Astrocyte (in vitro differentiated cells and primary cell): Measurements from ENCODE around the gene FAM153A. TPM values are rescaled to one million over a fixed set of nuclear protein-coding genes. Genes with fewer than 3 reads are reported as not detected.
"Not testable (repeated sequence)": the region's sequence is repeated elsewhere in the genome, so short reads cannot be mapped to it uniquely, and the experiment has no call there.

ENCODE experiments used
- DNase-seq: peaks from one replicate; pipeline ENCODE4 v3.0.0-alpha.2; 2010; ENCODE audit warnings: low read depth
- FAIRE-seq: peaks from 2 replicates; lab custom pipeline; 2011; peaks lifted over from hg19 to GRCh38; lab: Jason Lieb, UNC
- H2AFZ ChIP-seq: 2 replicates; pipeline ENCODE4 v1.6.0; 2012; ENCODE audit warnings: low read depth, low read length, inconsistent platforms
- H3K27ac ChIP-seq: 2 replicates; pipeline ENCODE4 v1.5.1; 2011; ENCODE audit warnings: low read depth, low read length, inconsistent platforms
- H3K27me3 ChIP-seq: 2 replicates; pipeline ENCODE4 v1.6.0; 2011; ENCODE audit warnings: low read length, inconsistent platforms; ENCODE audit not compliant: insufficient read depth
- H3K36me3 ChIP-seq: 2 replicates; pipeline ENCODE4 v1.5.1; 2011; ENCODE audit warnings: low read length, inconsistent platforms; ENCODE audit not compliant: insufficient read depth
- H3K4me1 ChIP-seq: 2 replicates; pipeline ENCODE4 v1.5.1; 2011; ENCODE audit warnings: low read length, inconsistent platforms; ENCODE audit not compliant: insufficient read depth
- H3K4me2 ChIP-seq: 2 replicates; pipeline ENCODE4 v1.6.0; 2012; ENCODE audit warnings: low read length, inconsistent platforms
- H3K4me3 ChIP-seq: 2 replicates; pipeline ENCODE4 v1.5.1; 2011; ENCODE audit warnings: low read depth, mild to moderate bottlenecking, low read length, inconsistent platforms; ENCODE audit not compliant: insufficient read depth
- H3K79me2 ChIP-seq: 2 replicates; pipeline ENCODE4 v1.6.0; 2012; ENCODE audit warnings: mild to moderate bottlenecking, low read length, inconsistent platforms; ENCODE audit not compliant: insufficient read depth
- H3K9ac ChIP-seq: 2 replicates; pipeline ENCODE4 v1.6.0; 2012; ENCODE audit warnings: mild to moderate bottlenecking, low read length, inconsistent platforms
- H3K9me3 ChIP-seq: 2 replicates; pipeline ENCODE4 v1.5.1; 2012; ENCODE audit warnings: low read depth, mild to moderate bottlenecking, low read length, inconsistent platforms; ENCODE audit not compliant: insufficient read depth
- H4K20me1 ChIP-seq: 2 replicates; pipeline ENCODE4 v1.6.0; 2012; ENCODE audit warnings: low read length, inconsistent platforms; ENCODE audit not compliant: insufficient read depth
- H3K27ac Mint-ChIP-seq: one replicate; pipeline ENCODE4 v1.8.0; 2021; ENCODE audit warnings: mild to moderate bottlenecking, mixed read lengths; ENCODE audit not compliant: unreplicated experiment
- H3K27me3 Mint-ChIP-seq: one replicate; pipeline ENCODE4 v1.8.0; 2021; ENCODE audit warnings: low read depth, mixed read lengths; ENCODE audit not compliant: unreplicated experiment
- H3K36me3 Mint-ChIP-seq: one replicate; pipeline ENCODE4 v1.8.0; 2021; ENCODE audit warnings: low read depth, mixed read lengths; ENCODE audit not compliant: unreplicated experiment
- H3K4me1 Mint-ChIP-seq: one replicate; pipeline ENCODE4 v1.8.0; 2021; ENCODE audit warnings: low read depth, mixed read lengths; ENCODE audit not compliant: unreplicated experiment
- H3K4me3 Mint-ChIP-seq: one replicate; pipeline ENCODE4 v1.8.0; 2021; ENCODE audit warnings: mild to moderate bottlenecking, moderate library complexity, mixed read lengths; ENCODE audit not compliant: unreplicated experiment
- H3K9me3 Mint-ChIP-seq: one replicate; pipeline ENCODE4 v1.8.0; 2021; ENCODE audit warnings: mild to moderate bottlenecking, mixed read lengths; ENCODE audit not compliant: unreplicated experiment
- total RNA-seq: library from RNA; stranded (reverse); gene quantifications from 2 replicates; pipeline ENCODE4 v1.2.1, GENCODE V29; 2021

FAM153A gene
- total RNA-seq, 1 donor from 2014 or later: not detected

DNA sequence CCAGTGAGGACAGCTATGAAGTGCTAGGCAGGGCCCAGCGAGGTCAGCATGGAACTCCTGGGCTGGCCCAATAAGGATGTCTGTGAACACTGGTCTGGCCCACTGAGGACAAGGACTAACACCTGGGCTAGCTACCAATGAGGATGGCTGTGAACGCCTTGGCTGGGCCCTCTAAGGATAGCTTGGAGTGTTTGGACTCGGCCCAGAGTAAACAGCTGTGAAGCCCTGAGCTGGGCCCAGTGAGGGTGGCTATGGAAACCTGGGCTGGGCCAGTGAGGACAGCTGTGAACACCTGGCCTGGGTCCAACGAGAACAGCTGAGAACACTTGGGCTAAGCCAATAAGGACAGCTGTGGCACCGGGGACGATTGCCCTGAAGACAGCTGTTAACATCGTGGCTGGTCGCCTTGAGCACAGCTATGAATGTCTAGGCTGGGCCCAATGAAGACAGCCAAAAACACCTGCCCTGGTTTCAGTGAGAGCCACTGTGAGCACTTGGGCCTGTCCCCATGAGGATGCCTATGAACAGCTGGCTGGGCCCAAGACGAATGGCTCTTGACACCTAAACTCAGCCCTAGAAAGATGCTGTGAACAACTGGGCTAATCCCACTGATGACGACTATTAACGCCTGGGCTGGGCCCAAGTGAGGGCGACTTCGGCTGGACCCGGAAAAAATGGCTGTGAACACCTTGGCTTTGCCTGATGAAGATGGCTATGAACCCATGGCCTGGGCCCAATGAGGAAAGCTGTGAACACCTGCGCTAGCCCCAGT, 18.8 kb downstream of the FAM153A start:
- not testable (repeated sequence) for H3K27me3 ChIP-seq, H3K27ac ChIP-seq, H3K4me1 ChIP-seq, H3K36me3 Mint-ChIP-seq, H4K20me1 ChIP-seq, H3K9me3 Mint-ChIP-seq, H3K79me2 ChIP-seq, H3K27ac Mint-ChIP-seq, H3K9ac ChIP-seq, H3K4me3 Mint-ChIP-seq, H3K27me3 Mint-ChIP-seq, FAIRE-seq, H3K4me3 ChIP-seq, H2AFZ ChIP-seq, H3K4me2 ChIP-seq, H3K9me3 ChIP-seq, DNase-seq, H3K4me1 Mint-ChIP-seq, H3K36me3 ChIP-seq

DNA sequence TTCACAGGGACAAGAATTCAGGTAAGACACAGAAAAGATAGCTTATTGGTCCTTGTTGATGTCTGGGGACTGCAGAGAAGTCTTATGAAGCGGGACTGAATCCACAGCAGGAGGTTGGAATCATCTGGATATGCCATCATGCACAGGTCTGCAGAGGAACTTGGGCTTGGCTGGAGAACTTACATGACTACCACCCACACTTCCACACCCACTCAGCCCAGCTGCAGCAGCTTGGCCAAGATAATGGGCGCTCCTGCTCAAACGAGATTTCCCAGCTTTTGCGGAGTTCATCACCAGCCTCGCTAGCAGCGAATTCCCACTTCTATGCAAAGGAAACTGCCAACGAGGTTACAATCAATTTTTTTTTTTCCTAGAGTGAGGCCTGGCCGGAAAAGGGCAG, 21.7 kb downstream of the FAM153A start:
- not testable (repeated sequence) for H3K4me1 Mint-ChIP-seq, H3K9me3 Mint-ChIP-seq, H3K27ac Mint-ChIP-seq, H3K36me3 ChIP-seq, DNase-seq, H3K9ac ChIP-seq, FAIRE-seq, H4K20me1 ChIP-seq, H3K4me3 Mint-ChIP-seq, H3K4me1 ChIP-seq, H3K27me3 Mint-ChIP-seq, H3K27ac ChIP-seq, H3K4me3 ChIP-seq, H3K27me3 ChIP-seq, H3K79me2 ChIP-seq, H3K9me3 ChIP-seq, H3K36me3 Mint-ChIP-seq, H2AFZ ChIP-seq, H3K4me2 ChIP-seq

DNA sequence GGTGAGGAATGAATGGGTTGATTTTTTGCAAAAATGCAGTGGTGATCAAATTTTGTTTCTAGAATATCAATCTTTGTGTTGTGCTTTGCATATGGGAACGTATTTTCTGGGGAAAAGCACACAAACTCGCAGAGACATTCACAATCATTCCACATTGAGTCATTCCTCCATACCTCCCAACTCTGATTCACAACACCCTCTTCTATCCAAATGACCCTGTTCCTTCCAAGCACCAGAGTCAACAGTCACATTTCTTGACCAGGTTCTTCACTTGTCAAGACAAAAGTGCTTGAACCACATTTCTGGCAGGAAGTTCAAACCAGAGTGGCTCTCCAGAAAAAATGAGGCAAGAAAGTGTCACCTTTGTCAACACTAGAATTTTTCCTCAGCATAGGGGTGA, 35.3 kb downstream of the FAM153A start:
- H3K9me3 ChIP-seq, H3K27ac ChIP-seq, H3K4me3 ChIP-seq, H3K9ac ChIP-seq, H2AFZ ChIP-seq, H3K9me3 Mint-ChIP-seq, H3K27ac Mint-ChIP-seq, H4K20me1 ChIP-seq, H3K36me3 Mint-ChIP-seq, H3K4me3 Mint-ChIP-seq, H3K4me2 ChIP-seq, H3K27me3 Mint-ChIP-seq, FAIRE-seq, H3K79me2 ChIP-seq, H3K4me1 Mint-ChIP-seq, H3K36me3 ChIP-seq, DNase-seq, H3K4me1 ChIP-seq, H3K27me3 ChIP-seq: not testable (repeated sequence)

DNA sequence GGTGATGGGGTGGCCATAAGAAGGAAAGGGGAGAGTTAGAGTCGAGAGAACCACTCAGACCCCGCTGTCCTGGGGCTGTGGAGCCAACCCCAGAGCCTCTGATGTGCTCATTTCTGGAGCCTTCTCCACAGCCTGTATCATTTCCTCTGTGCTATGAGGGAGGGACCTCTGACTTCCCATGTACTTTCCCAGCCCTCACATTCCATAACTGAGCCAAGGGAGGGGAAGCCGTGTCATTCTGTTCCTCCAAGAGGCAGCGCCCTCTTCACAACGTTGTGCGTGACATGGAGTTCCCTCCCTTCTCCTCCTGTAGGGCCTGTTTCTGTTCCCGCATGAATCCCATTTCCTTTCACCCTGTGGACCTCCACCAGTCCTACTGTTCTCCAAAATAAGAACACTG, 57.8 kb downstream of the FAM153A start:
- H3K9me3 Mint-ChIP-seq, H3K4me2 ChIP-seq, H3K27me3 Mint-ChIP-seq, H3K79me2 ChIP-seq, H3K9me3 ChIP-seq, H3K36me3 Mint-ChIP-seq, H3K27me3 ChIP-seq, H3K9ac ChIP-seq, H3K4me1 Mint-ChIP-seq, H2AFZ ChIP-seq, H3K36me3 ChIP-seq, FAIRE-seq, H3K4me3 ChIP-seq, H3K27ac Mint-ChIP-seq, H4K20me1 ChIP-seq, DNase-seq, H3K4me3 Mint-ChIP-seq, H3K4me1 ChIP-seq, H3K27ac ChIP-seq: not testable (repeated sequence)

DNA sequence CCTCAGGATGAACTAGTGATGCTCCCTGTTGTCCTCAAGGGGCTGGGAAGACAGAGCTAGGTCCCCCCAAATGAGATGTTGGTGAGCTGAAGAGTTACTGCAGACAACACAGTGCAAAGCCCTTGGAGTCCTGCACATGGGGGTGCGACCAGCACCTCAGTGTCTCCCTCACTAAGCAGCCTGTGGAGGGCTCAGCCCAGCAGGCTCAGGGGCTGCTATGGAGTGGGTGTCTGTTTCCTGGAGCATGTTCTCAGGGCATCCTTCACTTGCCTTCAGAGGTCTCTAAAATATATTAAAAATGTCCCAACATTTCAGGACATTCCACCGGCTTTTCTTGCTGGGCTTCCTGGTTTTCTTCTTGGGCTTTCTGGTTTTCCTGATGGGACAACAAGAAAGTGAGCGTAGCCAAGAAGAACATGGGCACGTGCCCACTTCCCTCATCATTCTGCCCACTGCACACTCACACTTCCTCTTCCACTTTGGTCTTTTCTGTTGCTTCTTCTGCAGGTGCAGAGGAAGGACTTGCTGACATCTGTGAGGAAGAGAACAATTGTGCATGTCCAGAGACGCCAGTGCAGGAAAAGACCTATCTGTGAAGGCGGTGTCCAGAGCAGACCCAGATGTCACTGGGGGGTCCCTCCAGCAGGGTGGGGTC, 58.7 kb downstream of the FAM153A start:
- H3K27me3 ChIP-seq, H3K4me1 Mint-ChIP-seq, H3K4me3 ChIP-seq, DNase-seq, H3K79me2 ChIP-seq, H3K36me3 Mint-ChIP-seq, H2AFZ ChIP-seq, H3K36me3 ChIP-seq, H3K27ac ChIP-seq, H3K4me3 Mint-ChIP-seq, FAIRE-seq, H4K20me1 ChIP-seq, H3K27me3 Mint-ChIP-seq, H3K9me3 ChIP-seq, H3K4me1 ChIP-seq, H3K9ac ChIP-seq, H3K27ac Mint-ChIP-seq, H3K9me3 Mint-ChIP-seq, H3K4me2 ChIP-seq: not testable (repeated sequence)

DNA sequence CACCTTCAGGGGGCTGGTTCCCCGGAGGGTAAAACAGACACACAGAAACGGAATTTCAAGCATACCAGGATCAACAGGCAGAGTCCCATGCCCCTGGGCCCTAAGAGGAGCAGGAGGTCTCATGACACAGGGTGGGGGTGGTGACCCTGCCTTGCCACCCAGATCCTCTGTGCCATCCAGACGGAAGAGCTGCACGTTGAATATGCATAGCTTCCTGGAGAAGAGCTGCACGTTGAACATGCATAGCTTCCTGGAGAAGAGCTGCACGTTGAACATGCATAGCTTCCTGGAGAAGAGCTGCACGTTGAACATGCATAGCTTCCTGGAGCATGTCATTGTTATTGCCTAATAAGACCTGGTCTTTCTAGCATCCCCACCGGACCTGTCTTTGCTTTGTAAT, 59.9 kb downstream of the FAM153A start:
- not testable (repeated sequence) for H3K36me3 Mint-ChIP-seq, H3K27ac Mint-ChIP-seq, H3K79me2 ChIP-seq, H3K27ac ChIP-seq, H3K9me3 Mint-ChIP-seq, H3K4me1 ChIP-seq, H3K4me1 Mint-ChIP-seq, H2AFZ ChIP-seq, H3K9ac ChIP-seq, H3K4me3 Mint-ChIP-seq, H3K4me2 ChIP-seq, DNase-seq, H3K4me3 ChIP-seq, H3K9me3 ChIP-seq, H3K27me3 ChIP-seq, FAIRE-seq, H4K20me1 ChIP-seq, H3K27me3 Mint-ChIP-seq, H3K36me3 ChIP-seq
